Measurements from ENCODE around the gene CNPPD1. TPM values are rescaled to one million over a fixed set of nuclear protein-coding genes. Genes with fewer than 3 reads are reported as not detected.

CNPPD1 gene
- total and polyA plus RNA-seq, 7 donors, result 24.1 to 79.5 (median 38.5) TPM

GRCh38 chr2:219168526-219168925, 8.2 kb downstream of the CNPPD1 start:
- TF ChIP-seq POLR2AphosphoS5 (IDR thresholded peaks at IDR 0.05), result no peak
- TF ChIP-seq, protein P1, sequence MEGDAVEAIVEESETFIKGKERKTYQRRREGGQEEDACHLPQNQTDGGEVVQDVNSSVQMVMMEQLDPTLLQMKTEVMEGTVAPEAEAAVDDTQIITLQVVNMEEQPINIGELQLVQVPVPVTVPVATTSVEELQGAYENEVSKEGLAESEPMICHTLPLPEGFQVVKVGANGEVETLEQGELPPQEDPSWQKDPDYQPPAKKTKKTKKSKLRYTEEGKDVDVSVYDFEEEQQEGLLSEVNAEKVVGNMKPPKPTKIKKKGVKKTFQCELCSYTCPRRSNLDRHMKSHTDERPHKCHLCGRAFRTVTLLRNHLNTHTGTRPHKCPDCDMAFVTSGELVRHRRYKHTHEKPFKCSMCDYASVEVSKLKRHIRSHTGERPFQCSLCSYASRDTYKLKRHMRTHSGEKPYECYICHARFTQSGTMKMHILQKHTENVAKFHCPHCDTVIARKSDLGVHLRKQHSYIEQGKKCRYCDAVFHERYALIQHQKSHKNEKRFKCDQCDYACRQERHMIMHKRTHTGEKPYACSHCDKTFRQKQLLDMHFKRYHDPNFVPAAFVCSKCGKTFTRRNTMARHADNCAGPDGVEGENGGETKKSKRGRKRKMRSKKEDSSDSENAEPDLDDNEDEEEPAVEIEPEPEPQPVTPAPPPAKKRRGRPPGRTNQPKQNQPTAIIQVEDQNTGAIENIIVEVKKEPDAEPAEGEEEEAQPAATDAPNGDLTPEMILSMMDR (IDR thresholded peaks at IDR 0.05), result no peak
- no peak for TF ChIP-seq EP300 (IDR thresholded peaks at IDR 0.05)
- TF ChIP-seq POLR2A (IDR thresholded peaks at IDR 0.05), result no peak
- DNase-seq, result no peak
- peaks cover 0 to 13% (median 12%) of the 10 kb centered on the region in 4 donors for H3K4me1 ChIP-seq
- intact Hi-C loops (cut with DNase I), result no loop called here
- H3K27ac ChIP-seq, result no peak overlapping the region
- H3K27me3 ChIP-seq, result no peaks in the 10 kb centered on the region
- WGBS, 2 donors, result 65 to 75% methylated on average over 6 of the region's 6 CpGs
- H3K36me3 ChIP-seq, result peaks cover 0 to 18% (median 12%) of the 10 kb centered on the region in 4 donors
- no peaks in the 10 kb centered on the region for H3K9me3 ChIP-seq
- H3K4me3 ChIP-seq, result no peak overlapping the region

- H3K27ac ChIP-seq, result no peak overlapping the region
- no peaks in the 10 kb centered on the region for H3K27me3 ChIP-seq
- no peak for DNase-seq
- H3K9me3 ChIP-seq, result no peaks in the 10 kb centered on the region
- H3K4me1 ChIP-seq, result peaks cover 0 to 13% (median 12%) of the 10 kb centered on the region in 4 donors
- 80 to 92% methylated on average over 5 of the region's 5 CpGs for WGBS, 2 donors
- no peak for TF ChIP-seq POLR2A (IDR thresholded peaks at IDR 0.05)
- no peak for TF ChIP-seq POLR2AphosphoS5 (IDR thresholded peaks at IDR 0.05)
- TF ChIP-seq, protein P1 (IDR thresholded peaks at IDR 0.05), result no peak
- no peak for TF ChIP-seq EP300 (IDR thresholded peaks at IDR 0.05)
- H3K4me3 ChIP-seq, result no peak overlapping the region
- intact Hi-C loops (cut with DNase I), result no loop called here
- peaks cover 0 to 12% (median 8%) of the 10 kb centered on the region in 4 donors for H3K36me3 ChIP-seq
Measured at GRCh38 chr2:219167997-219168396, 8.7 kb downstream of the CNPPD1 start.

GRCh38 chr2:219165058-219165911, 11.4 kb downstream of the CNPPD1 start:
- no peak overlapping the region for H3K4me3 ChIP-seq
- H3K36me3 ChIP-seq, result no peaks in the 10 kb centered on the region
- H3K4me1 ChIP-seq, result peaks cover 0 to 7% (median 5%) of the 10 kb centered on the region in 4 donors
- no peaks in the 10 kb centered on the region for H3K27me3 ChIP-seq
- 93% methylated on average over 10 of the region's 10 CpGs for WGBS, 2 donors
- intact Hi-C loops (cut with DNase I), result no loop called here
- H3K27ac ChIP-seq, result no peak overlapping the region
- no peaks in the 10 kb centered on the region for H3K9me3 ChIP-seq
- DNase-seq, result no peak
- no peak for TF ChIP-seq POLR2AphosphoS5 (IDR thresholded peaks at IDR 0.05)
- no peak for TF ChIP-seq EP300 (IDR thresholded peaks at IDR 0.05)
- TF ChIP-seq, protein P1 (IDR thresholded peaks at IDR 0.05), result no peak
- TF ChIP-seq POLR2A (IDR thresholded peaks at IDR 0.05), result no peak

- no peaks in the 10 kb centered on the region for H3K9me3 ChIP-seq
- 95 to 96% methylated on average over 6 of the region's 6 CpGs for WGBS, 2 donors
- intact Hi-C loops (cut with DNase I), result loop anchor here (5.0 kb wide), 1 partner anchor 224 kb away; the partner anchor contains the start of gene DNPEP
- H3K4me1 ChIP-seq, result peaks cover 0 to 13% (median 10%) of the 10 kb centered on the region in 4 donors
- no peak for TF ChIP-seq EP300 (IDR thresholded peaks at IDR 0.05)
- TF ChIP-seq, protein P1 (IDR thresholded peaks at IDR 0.05), result no peak
- no peak for DNase-seq
- no peak overlapping the region for H3K27ac ChIP-seq
- H3K36me3 ChIP-seq, result no peaks in the 10 kb centered on the region
- H3K4me3 ChIP-seq, result no peak overlapping the region
- no peaks in the 10 kb centered on the region for H3K27me3 ChIP-seq
Measured at GRCh38 chr2:219163156-219163555, 13.6 kb downstream of the CNPPD1 start.
